GM11168 (cell line): Measurements from ENCODE around the gene KIAA0930.

Experiments used
- in situ Hi-C: fragments of 300-500 bp; cut with MboI; formaldehyde crosslinking; loops from one replicate; pipeline ENCODE4 v1.12.0; 2022; ENCODE audit warnings: low sequenced_read_pairs; ENCODE audit not compliant: unreplicated experiment

KIAA0930 gene

DNA sequence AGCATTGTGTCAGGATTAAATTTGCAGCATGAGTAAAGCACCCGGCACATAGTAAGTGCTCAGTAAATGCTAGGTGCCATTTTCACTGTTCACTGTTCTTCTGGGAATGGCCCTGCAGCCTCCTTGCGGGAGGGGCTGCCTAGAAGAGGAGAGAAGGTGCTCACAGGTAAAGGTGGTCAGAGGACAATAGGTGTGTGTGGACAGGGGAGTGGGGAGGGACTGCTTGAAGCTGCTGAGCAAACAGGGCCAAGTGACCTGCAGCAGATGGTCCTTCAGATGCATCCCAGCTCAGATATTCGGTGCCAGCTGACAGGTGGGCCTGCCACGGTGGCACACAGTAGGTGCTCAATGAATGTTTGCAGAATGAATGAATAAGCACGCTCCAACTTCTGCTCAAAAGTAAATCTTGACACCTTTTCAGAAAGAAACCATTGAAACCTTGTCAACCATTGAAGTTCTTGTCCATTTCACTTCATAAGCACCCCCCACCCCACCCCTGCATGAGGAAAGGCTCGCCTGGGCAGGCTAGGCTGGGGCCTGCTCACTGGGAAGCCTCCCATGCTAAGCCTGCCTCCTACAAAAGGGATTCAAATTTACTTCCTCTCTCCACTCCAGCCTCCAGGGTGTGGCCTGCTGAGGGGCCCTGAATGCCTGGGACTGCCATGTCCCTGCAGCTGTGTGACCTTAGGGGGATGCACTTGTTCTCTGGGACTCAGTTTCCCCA lies 1.6 kb downstream of the KIAA0930 start:
- in situ Hi-C loops, result no loop called here

DNA sequence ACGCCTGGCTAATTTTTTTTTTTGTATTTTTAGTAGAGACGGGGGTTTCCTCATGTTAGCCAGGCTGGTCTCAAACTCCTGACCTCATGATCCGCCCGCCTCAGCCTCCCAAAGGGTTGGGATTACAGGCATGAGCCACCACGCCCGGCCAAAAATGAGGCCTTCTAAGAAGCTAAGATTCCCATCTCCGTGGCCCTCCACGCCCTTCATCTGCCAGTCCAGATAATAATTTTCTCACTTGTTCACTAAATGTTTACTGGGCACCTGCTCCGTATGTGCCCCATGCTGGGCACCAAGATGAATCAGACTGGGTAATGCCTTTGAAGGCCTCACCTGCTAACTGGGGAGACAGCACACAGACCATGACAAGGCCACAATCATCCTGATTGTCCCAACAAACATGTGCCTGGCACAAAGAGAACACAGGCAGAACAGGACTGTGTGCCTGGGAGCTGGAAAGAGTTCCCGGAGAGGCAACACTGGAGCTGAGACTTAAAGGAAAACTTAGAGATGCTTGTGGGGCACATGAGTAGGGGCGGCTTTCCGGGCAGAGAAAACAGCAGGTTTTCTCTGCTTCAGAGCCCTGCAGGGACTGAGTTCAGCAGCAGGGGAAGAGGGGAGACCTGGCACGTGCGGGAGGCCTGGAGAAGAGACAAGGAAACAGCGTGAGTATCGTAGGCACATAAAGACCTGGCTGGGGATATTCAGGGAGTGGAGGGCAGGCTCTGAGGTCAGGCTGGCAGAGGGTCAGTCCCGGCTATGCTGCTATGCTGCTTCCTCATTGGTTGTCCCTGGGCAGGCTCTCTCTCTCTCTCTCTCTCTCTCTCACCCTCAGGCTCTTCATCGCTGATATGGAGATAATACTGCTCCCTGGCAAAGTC lies 2.4 kb downstream of the KIAA0930 start:
- in situ Hi-C loops, result no loop called here

DNA sequence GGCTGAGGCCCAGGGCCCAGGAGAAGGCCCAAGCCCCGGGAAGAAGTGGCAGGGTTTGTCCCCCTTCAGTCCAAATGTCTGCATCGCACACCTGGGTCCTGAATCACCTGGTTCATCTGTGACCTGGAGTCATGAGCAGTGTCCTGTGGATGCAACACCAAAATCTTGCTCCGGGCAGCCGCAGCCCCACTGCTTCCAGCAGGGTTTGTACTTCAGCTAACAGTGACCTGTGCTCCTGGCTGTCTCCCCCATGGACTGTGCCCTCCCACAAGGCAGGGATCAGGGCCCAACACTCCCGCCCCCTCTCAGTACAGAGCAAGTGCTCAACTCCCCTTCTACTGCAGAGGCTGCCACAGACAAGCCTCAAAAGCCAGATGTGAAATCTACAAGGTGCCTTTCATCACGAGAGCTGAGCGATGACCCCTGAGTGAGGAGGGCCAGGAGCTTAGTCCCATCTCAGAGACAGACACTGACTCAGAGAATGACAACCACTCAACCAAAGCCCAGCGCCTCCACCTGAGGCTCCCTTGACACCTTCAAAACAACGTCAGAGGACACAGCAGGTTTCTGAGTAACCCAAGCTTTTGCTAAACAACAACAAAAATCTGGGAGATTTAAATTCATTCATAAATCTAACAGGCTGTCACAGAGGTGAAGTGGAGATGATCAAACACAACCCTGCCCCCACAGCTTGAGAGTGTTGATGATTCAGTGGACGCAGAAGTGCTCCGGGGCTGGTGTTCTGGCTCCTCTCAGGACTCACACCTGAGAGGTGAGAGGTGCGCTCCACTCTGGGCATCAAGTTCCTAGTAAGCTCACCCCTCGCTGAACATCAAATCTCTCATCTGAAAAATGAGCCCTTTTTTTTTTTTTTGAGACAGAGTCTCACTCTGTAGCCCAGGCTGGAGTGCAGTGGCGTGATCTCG lies 3.4 kb downstream of the KIAA0930 start:
- in situ Hi-C loops, result no loop called here

DNA sequence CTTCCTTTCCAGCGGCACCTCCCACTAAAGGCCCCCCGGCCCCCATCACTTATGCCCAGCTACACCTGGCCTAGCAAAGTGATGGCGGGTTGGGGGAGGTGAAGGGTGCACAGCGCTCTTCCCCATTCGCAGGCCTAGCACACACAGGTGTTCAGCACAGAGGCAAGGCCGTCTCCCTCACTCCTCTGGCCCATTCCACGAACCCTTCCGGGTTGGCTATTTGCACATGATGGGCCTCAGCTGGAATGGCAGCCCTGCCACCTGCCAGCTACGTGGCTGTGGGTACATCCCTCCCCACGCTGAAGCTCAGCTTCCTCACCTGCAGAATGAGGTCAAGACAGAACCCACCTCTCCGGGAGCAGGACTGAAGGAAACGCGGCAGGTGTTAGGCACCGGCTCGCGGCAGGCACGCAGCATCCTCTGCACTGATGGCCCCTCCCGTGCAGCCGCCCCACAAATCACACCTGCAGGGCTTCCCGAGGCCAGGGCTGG lies 4.8 kb downstream of the KIAA0930 start:
- in situ Hi-C loops, result no loop called here

DNA sequence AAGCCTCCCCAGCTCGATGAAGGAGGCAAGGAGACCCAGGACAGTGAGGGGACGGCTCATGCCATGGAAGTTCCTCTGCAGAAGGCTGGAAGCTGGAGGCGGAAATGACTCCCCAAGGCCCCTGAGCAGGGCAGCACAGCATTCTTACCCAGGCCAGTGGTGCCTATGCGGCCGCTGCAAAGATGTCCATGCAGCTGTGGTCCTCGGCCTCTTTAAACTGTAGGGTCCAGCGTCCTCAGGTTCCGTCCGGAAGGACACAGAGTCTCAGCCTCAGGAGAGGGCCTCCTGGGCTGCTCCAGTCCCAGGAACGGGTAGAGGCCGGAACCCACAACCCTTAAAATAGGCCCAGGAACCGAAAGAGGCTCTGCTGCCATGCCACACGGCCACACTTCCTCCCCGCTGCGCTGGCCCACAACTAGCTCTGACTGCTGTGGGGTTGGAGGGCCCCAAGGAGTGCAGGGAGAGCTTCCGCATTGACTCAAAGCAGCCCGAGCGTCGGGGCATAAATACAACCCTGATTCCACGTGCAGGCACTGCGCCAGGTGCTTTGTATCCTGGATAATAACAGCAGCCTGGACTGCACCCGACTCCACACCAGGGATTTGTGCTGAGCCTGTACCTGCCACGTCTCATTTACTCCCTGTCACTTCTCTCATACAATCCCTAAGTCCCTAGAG lies 5.5 kb downstream of the KIAA0930 start:
- in situ Hi-C loops, result no loop called here

DNA sequence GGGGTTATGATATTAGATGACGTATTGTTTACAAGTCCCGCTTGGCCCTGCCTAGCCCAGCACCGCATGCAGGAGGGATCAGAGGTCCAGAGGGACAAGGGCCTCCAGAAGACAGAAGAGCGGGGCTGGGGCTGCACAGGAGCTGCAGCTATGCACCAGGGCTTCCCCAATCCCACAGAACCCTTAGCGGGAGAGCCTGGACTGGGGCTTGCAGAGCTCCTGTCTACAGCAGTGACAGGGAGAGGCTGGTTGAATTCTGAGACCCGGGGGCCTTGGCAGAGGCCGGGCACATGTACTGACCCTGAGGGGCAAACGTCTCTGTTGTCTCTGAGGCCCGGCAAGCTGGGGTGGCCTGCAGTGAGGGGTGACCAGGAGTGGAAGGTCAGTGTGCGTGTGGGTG lies 6.9 kb downstream of the KIAA0930 start:
- in situ Hi-C loops, result no loop called here

DNA sequence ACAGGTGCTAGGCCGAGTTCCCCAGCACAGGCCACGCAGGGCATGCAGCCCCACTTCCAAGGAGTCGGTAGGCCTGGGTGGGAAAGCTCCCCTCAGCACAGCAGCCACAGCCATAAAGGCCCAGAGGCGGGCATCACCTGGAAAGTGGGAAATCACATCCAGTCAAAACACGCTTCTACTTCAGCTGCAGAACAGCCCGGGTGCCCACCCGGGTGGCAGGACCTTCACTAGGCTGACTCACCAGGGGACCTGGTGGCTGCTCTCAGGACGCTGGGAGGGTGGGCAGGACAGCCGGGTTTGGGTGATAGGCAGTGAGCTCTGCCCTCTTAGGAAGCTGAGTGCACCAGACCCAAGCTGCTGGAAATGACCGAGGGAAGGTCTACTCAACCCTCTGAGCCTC lies 7.3 kb downstream of the KIAA0930 start:
- in situ Hi-C loops, result no loop called here

DNA sequence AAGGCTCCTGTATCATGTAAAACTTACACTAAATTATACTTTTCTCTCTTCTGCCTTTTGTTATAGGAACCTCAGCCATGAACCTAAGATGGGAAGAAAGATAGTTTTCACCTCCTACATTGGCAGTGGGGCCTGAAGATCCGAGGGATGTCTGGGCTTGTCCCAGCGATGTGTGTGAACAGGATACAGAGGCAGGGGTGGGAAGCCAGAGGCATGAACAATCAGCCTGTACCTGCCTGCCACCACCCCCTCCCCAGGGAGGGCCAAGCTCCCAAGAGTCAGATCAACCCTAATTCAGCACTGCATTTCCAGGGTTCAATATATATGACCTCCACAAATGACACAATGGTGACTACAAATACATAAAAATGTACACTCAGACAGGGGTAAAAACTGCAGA lies 9.4 kb downstream of the KIAA0930 start:
- in situ Hi-C loops, result no loop called here

DNA sequence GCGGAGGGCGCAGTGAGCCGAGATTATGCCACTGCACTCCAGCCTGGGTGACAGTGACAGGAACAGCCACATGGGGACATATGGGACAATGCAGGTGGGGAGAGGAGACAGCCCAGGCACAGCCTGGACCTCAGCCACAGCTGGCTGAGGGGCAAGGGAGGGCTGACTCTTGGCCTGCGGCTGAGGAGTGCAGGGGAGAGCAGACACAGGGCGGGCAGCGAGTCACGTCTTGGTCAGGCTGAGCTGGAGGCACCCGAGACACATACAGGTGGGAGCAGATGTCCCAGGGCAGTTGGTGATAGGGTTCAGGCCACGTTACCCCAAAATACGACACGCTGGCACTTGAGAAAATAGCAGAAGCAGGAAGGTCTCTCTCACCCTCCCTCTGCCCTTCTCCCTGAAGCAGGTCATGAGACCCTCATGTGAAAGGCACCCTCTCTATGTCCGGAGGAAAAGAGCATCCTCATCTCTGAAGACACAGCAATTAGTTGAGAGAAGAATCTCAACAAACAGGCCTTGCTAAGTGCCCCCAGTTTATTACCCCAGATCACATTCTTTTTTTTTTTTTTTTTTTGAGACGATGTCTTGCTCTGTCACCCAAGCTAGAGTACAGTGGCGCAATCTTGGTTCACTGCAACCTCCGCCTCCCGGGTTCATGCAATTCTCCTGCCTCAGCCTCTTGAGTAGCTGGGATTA lies 10.5 kb downstream of the KIAA0930 start:
- in situ Hi-C loops, result no loop called here

DNA sequence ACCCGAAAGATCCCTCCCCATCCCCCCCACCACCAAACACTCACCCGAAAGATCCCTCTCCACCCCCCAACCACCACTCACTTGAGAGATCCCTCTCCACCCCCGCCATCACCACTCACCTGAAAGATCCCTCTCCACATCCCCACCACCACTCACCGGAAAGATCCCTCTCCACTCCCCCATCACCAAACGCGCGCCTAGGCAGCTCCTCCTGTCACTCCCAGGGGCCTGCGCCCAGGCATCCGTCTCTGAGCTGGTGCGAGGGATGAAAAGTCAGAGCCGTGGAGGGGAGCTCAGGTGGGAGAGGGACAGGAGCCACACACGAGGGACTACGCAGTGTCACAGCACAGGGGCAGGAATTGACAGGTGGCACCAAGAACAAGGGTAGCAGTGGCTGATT lies 11.5 kb downstream of the KIAA0930 start:
- in situ Hi-C loops, result no loop called here

DNA sequence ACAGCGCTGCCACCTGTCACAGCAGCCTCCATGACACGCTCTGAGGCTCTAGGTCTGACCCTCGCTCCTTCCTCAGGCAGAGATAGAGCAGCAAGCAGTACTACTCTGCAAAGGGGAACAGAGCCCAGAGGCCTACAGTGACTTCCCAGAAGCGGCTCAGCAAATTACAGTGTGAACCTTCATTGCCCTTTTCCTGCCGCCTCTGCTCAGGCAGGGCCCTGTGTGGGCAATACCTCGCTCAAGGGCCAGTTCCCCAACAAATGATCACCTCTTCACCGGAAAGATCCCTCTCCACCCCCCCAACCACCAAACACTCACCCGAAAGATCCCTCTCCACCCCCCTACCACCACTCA lies 12.3 kb downstream of the KIAA0930 start:
- in situ Hi-C loops, result no loop called here

DNA sequence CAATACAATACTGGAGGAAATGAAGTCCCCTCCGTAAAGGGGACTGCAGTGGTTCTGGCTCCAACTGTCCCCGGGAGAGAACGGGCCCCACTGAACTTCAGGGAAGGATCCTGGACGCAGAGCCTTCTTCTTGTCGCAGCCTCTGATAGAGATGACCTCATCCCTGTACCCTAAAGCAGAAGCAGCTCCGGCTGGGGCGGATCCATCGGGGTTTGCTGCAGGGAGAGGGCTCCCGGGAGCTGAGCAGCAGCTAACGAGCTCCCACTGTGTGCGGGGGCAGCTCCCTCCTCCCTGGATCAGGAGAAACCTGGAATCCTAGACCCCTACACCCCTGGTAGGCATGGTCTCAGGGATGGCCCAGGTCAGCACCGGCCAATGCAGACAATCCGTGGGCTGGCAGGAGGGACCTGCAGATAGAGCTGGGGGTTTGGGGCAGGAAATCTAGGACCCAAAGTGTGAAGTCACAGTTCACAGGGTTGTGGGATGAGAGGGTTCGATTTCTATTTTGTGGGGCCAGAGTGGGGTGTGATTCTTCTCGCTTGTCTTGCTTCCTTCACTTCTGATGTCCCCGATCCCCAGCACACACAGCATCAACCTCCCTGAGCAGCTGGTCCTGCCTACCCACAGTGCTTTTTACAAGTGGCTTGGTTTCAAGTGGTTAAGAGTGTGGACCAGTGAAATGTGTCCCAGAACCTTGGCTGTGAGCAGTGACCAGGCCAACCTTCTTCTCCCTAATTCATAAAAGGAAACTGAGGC lies 12.9 kb downstream of the KIAA0930 start:
- in situ Hi-C loops, result no loop called here

DNA sequence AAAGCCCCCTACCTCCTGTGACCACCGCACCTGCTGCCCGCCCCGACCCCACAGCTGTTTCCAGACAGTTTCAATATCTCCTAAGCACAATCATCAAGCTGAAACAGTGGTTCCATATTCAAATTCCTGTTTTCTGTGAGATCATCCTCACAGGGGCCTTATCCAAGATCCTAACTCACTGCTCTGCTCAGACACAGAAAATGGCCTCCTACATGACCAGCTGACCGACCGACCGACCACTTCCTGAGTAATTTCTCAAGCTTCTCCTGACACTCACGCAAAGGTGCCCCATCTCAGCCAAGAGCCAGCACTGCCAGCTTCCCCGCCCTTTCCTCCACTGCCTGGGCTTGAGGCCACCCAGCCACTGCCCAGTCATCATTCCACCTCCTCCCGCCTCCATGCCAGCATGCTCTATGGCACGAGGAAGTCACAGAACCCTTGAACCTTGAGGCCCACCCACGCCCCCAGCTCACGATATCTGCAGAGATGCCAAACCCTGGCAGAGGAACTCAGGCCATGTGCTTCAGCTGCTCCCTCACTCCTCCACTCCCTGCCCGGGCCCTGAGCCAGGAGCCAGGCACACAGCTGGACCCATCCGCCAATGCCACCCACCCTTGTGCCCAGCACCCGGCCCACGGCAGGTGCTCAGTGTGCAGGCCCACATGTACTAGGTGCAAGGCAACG lies 14.0 kb downstream of the KIAA0930 start:
- in situ Hi-C loops, result no loop called here

DNA sequence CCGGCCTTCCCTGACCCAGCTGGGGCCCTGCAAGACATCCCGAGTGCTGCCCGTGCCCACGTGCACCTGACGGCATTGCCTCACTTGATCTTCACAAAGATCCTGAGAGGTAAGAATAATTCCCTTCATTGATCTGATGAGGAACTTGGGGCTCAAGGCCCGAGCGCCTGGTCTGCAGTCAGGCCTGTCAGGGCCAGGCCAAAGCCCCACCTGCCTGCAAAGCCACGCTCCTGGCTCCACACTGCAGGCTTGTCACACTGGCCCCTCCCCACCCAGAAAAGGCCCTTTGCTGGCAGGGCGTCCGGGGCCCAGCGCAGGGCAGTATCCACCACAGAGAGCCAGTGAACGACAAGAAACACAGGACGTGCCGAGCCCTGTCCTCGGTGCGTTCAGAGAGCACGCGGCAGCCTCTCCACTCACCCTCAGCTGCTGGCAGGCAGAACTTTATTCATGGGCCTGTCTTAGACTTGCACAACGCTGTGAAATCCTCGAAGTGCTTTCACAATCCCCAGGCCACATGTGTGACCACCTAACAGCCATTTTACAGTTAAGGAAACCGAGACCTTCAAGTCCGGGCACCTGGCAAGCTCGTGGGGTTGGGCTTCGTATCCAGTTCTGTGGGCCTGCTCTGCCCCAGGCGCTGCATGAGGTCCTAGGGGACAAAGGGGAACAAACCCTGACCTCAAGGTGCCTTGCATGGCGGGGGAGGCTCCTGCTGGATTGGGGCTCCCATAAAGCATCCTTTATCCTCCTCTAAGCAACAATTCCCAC lies 14.8 kb downstream of the KIAA0930 start:
- in situ Hi-C loops, result no loop called here

DNA sequence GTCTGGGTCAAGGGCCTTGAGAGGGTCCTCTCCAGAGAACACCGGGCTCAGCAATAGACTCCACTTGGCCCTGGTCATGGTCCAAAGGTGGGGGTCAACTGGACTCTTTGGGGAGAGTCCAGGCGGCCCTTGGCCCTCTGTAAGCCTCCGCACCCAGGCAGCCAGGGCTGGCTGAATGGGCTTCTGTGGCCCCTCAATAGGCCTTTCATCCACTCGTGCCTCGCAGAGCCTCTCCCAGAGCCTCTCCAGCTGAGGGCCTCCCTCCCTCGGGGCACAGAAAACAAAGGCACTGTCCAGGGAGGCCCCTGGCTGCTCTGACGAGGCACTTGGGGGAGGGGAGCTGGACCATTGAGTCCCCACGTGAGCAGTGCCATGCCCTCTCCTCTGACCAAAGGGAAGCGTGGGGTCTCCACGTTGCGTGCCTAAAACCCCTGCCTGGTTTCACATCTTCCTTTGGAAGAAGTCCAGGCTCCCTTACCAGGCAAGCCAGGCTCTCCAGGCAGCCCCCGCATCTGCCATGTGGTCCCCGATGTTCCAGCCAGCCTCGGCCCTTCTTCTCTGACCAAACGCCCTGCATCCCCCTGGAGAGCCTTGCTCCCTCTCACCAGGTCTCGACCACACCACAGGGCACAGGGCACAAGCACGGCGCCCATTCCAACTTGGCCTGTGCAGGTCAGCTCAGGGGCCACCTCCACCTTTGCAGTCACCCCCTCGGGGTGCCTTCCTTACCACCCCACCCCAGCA lies 15.5 kb downstream of the KIAA0930 start:
- in situ Hi-C loops, result no loop called here

DNA sequence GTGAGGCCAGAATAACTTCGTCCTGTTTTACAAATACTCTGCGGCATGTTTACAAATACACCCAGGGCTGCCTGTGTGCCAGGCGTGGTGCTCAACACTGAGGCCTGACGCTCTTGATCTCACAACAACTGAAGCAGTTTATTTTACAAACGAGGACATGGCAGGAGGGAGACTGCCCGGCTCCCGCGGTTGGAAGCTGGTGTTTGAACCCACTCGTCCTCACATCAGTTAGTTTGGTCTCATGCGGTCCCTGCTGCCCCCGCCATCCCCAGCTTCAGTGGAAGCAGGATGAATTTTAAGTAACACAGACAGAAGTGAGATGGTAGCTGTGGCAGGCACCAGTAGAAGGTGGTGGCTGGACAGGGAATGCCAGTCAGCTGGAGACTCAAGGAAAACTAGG lies 16.4 kb downstream of the KIAA0930 start:
- in situ Hi-C loops, result no loop called here
